ENCODE measurements around the gene PDLIM5.

GRCh38 chr4:94653095-94653649 is 201.4 kb downstream of the PDLIM5 start:
- TF ChIP-seq, protein P1, sequence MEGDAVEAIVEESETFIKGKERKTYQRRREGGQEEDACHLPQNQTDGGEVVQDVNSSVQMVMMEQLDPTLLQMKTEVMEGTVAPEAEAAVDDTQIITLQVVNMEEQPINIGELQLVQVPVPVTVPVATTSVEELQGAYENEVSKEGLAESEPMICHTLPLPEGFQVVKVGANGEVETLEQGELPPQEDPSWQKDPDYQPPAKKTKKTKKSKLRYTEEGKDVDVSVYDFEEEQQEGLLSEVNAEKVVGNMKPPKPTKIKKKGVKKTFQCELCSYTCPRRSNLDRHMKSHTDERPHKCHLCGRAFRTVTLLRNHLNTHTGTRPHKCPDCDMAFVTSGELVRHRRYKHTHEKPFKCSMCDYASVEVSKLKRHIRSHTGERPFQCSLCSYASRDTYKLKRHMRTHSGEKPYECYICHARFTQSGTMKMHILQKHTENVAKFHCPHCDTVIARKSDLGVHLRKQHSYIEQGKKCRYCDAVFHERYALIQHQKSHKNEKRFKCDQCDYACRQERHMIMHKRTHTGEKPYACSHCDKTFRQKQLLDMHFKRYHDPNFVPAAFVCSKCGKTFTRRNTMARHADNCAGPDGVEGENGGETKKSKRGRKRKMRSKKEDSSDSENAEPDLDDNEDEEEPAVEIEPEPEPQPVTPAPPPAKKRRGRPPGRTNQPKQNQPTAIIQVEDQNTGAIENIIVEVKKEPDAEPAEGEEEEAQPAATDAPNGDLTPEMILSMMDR (IDR thresholded peaks at IDR 0.05) = no peak
- no peak for TF ChIP-seq POLR2A (IDR thresholded peaks at IDR 0.05)

All from prostate gland (tissue), 2 donors.